A549 (cell line): ENCODE data around the gene ACYP1.

Experiments used
- BHLHE40 ChIP-seq: IDR thresholded peaks from 2 replicates; pipeline ENCODE4 v1.6.1; 2012; ENCODE audit warnings: low read depth, low read length, inconsistent platforms
- CEBPB ChIP-seq, 2 experiments: fragments of >200 bp in 1 of 2; sonication (Bioruptor Twin) in 1 of 2; formaldehyde crosslinking in 1 of 2; IDR thresholded peaks; 2 replicates each; pipeline ENCODE4 v1.6.1; 2012 to 2016
- MAX ChIP-seq: IDR thresholded peaks from 2 replicates; pipeline ENCODE4 v1.6.1; 2012
- MYC ChIP-seq: IDR thresholded peaks from 2 replicates; pipeline ENCODE4 v1.6.1; 2012; ENCODE audit warnings: mild to moderate bottlenecking, inconsistent platforms, low read length, improper control_type of control experiment, borderline replicate concordance
- POLR2A ChIP-seq: IDR thresholded peaks from 2 replicates; pipeline ENCODE4 v1.6.1; 2012; ENCODE audit warnings: mild to moderate bottlenecking, low read length
- RAD21 ChIP-seq, 2 experiments: fragments of >200 bp in 1 of 2; sonication (Bioruptor Twin) in 1 of 2; formaldehyde crosslinking in 1 of 2; IDR thresholded peaks in 1 of 2; conservative IDR thresholded peaks in 1 of 2; 2 replicates in 1 of 2; 3 replicates in 1 of 2; pipeline ENCODE4 v1.6.1; 2012 to 2018; ENCODE audit warnings: inconsistent platforms in 1 of 2
- SMC3 ChIP-seq: fragments of >200 bp; sonication (Bioruptor Twin); formaldehyde crosslinking; IDR thresholded peaks from 3 replicates; pipeline ENCODE4 v1.6.1; 2018; ENCODE audit warnings: inconsistent platforms
- TF ChIP-seq, protein P1 (sequence below): fragments of >200 bp; sonication (Bioruptor Twin); formaldehyde crosslinking; IDR thresholded peaks from 3 replicates; pipeline ENCODE4 v1.5.1; 2016

DNA sequence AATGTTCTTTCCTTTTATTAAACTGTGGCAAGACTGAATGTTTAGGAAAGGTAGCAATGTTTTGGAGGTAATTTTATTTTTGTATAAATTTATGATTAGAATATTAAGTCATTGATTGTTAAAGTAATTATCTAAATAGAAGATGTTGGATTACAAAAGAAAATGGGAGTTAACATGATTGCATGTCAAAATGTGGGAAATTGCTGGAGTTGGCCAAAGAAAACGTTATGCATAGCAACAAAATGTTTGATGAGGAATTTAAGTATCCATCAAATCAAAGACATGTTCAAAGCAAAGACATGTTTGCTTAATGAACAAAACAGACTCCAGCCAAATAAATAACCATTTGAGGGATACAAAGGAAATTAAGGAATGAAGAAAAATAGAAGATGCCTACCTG, 9.4 kb downstream of the ACYP1 start:
- no peak for TF ChIP-seq POLR2A
- TF ChIP-seq, protein P1, sequence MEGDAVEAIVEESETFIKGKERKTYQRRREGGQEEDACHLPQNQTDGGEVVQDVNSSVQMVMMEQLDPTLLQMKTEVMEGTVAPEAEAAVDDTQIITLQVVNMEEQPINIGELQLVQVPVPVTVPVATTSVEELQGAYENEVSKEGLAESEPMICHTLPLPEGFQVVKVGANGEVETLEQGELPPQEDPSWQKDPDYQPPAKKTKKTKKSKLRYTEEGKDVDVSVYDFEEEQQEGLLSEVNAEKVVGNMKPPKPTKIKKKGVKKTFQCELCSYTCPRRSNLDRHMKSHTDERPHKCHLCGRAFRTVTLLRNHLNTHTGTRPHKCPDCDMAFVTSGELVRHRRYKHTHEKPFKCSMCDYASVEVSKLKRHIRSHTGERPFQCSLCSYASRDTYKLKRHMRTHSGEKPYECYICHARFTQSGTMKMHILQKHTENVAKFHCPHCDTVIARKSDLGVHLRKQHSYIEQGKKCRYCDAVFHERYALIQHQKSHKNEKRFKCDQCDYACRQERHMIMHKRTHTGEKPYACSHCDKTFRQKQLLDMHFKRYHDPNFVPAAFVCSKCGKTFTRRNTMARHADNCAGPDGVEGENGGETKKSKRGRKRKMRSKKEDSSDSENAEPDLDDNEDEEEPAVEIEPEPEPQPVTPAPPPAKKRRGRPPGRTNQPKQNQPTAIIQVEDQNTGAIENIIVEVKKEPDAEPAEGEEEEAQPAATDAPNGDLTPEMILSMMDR: no peak
- TF ChIP-seq CEBPB (IDR thresholded peaks at IDR 0.05): no peak
- no peak for TF ChIP-seq RAD21 (conservative IDR thresholded peaks at IDR 0.05 in 1 of 2, IDR thresholded peaks at IDR 0.05 in 1 of 2)
- no peak for TF ChIP-seq BHLHE40
- TF ChIP-seq MAX: no peak
- TF ChIP-seq MYC: no peak
- TF ChIP-seq SMC3: no peak
